ENCODE measurements around the gene PIK3R2. TPM values are rescaled to one million over a fixed set of nuclear protein-coding genes. Genes with fewer than 3 reads are reported as not detected.
"Not testable (repeated sequence)": the region's sequence is repeated elsewhere in the genome, so short reads cannot be mapped to it uniquely, and the experiment has no call there.

PIK3R2 gene
- polyA plus RNA-seq (ENCODE audit: low read depth in 6 of 6): 1 to 10 TPM; 1.2 to 5.7 (median 2.3) TPM

DNA sequence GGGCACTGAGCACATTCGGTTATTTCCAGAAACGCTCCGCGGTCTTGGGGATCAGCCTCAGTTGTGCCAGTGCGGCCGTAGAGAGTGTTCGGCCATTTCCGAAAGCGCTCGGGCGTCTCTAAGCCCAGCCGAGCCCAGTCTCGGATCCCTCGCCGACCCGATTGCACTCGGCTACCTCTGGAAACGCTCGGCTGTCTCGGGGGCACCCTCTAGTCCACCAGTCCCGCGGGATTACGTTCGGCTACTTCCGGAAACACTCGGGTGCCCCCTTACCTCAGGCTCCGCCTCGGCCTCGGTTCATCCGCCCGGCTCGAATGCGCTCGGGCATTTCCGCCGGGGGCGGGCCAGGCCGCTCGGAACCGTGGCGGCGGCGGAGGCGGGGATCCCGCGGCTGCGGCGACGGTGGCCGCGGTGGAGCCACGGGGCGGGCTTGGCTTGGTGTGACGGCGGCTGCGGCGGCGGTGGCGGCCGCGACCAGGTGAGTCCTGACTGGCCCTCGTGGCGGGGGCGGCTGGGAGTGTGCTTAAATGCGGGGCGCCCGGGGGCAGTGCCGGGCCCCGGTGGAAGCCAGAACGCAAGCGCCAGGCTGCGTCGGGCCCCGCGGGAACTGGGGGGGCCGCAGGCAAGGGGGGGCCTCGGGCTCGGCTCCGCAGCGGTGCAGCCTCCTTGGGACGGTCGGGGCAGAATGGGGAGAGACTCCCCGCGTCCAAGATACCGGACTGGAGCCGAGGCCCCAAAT, at the start of gene PIK3R2:
Gene PIK3R2 (plus strand): TSS at position 347 of the 739 bp plus-strand sequence. CDS start 2,717 bp downstream, outside the sequence.
- Mint-ChIP-seq H3K27ac (peak within 1 kb of the TSS; percentile 85 to 99 (median 96)), H3K4me3 (peak within 1 kb of the TSS; percentile 80 to 92 (median 90)), H3K9me3 (no peaks in the 10 kb centered on the region), H3K27me3 (no peaks in the 10 kb centered on the region), H3K36me3 (no peaks in the 10 kb centered on the region), H3K4me1 (peaks cover 24 to 37% (median 24%) of the 10 kb centered on the region in 3 donors)
- peak; percentile 97 for DNase-seq
- ATAC-seq (ENCODE audit: low read depth in 2 of 2): peak; percentile 71 to 73

DNA sequence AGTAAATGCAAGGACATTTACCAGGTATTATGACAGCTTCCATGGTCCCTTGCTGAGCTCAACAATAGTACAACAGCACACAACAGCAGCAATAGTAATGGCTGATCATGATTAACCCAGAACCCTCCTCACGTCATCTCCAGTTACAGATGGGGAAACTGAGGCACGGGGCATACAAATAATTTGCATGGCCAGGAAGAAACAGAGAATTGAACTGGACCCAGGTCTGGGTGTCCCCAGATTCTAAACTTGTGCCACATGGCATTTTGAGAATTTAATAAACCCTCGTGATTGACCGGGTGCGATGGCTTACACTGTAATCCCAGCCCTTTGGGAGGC, 48.2 kb upstream of the PIK3R2 start:
- H3K27me3 Mint-ChIP-seq: no peaks in the 10 kb centered on the region
- DNase-seq (no peak), ATAC-seq (ENCODE audit: low read depth in 2 of 2) (no peak)
- no peaks in the 10 kb centered on the region for H3K9me3 Mint-ChIP-seq
- H3K4me3 Mint-ChIP-seq: peak overlapping the region; percentile 75 to 91 (median 84)
- peak overlapping the region; percentile 71 to 95 (median 86) for H3K27ac Mint-ChIP-seq
- H3K4me1 Mint-ChIP-seq: peaks cover 43 to 82% (median 66%) of the 10 kb centered on the region in 3 donors
- no peaks in the 10 kb centered on the region for H3K36me3 Mint-ChIP-seq

GRCh38 chr19:18105259-18105658, 47.7 kb upstream of the PIK3R2 start:
- Mint-ChIP-seq H3K27ac (peak overlapping the region in 2 of 6 donors; percentile 93 to 95), H3K4me1 (peaks cover 41 to 77% (median 62%) of the 10 kb centered on the region in 3 donors), H3K4me3 (peak overlapping the region in 7 of 8 donors; percentile 15 to 91 (median 82))
- ATAC-seq (ENCODE audit: low read depth in 2 of 2); H3K36me3 Mint-ChIP-seq; H3K9me3 Mint-ChIP-seq; DNase-seq; H3K27me3 Mint-ChIP-seq: not testable (repeated sequence)

- H3K4me1 Mint-ChIP-seq: peaks cover 36 to 75% (median 47%) of the 10 kb centered on the region in 3 donors
- H3K4me3 Mint-ChIP-seq: peak overlapping the region in 7 of 8 donors; percentile 76 to 94 (median 86)
- ATAC-seq (ENCODE audit: low read depth in 2 of 2) (no peak), DNase-seq (no peak)
- H3K36me3 Mint-ChIP-seq: no peaks in the 10 kb centered on the region
- peak overlapping the region; percentile 13 to 97 (median 94) for H3K27ac Mint-ChIP-seq
- H3K27me3 Mint-ChIP-seq: no peaks in the 10 kb centered on the region
- H3K9me3 Mint-ChIP-seq: no peaks in the 10 kb centered on the region
These were observed 45.7 kb upstream of the PIK3R2 start for GRCh38 chr19:18107235-18107634.

DNA sequence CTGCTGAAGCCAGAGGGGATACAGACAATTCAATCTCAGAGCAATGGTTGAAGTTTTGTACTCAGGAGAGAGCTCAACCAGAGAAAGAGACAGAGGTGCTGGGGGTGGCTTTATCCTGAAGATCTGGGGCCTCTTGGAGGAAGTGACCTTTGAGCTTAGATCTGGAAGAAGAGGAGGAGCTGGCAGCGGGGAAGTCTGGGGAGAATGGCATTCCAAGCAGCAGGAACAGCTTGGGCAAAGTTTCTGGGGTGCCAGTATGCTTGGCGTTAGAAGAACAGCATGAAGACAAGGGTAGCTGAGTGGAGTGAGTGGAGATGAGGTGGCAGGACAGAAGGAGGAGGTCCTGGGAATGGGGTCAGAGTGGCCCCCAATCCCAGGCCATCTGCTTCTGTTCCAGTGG, 44.1 kb upstream of the PIK3R2 start:
- peak overlapping the region; percentile 76 to 94 (median 84) for H3K4me3 Mint-ChIP-seq
- ATAC-seq (ENCODE audit: low read depth in 2 of 2) (no peak), DNase-seq (no peak)
- no peaks in the 10 kb centered on the region for H3K9me3 Mint-ChIP-seq
- no peaks in the 10 kb centered on the region for H3K36me3 Mint-ChIP-seq
- H3K27me3 Mint-ChIP-seq: no peaks in the 10 kb centered on the region
- peaks cover 42 to 74% (median 49%) of the 10 kb centered on the region in 3 donors for H3K4me1 Mint-ChIP-seq
- H3K27ac Mint-ChIP-seq: peak overlapping the region; percentile 61 to 97 (median 88)

DNA sequence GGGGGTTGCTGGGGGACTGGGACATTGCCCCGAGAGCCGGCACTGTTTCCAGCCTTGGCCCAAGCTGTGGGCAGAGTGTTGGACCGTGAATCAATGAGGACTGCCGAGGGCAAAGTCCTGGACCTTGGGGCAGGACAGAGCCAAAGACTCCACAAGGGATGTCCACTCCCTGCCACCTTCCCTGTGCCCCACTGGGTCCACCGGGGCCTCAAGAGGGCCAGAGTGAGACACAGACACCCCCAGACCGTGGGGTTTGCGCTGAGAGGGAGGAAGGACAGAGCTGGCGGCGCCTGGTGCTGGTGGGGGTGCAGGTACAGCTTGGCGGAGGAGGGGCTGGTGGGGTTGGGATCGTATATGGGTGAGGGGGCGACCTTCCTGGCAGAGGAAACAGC, 43.6 kb upstream of the PIK3R2 start:
- no peaks in the 10 kb centered on the region for H3K36me3 Mint-ChIP-seq
- H3K27ac Mint-ChIP-seq: peak overlapping the region in 5 of 6 donors; percentile 61 to 97 (median 88)
- no peaks in the 10 kb centered on the region for H3K9me3 Mint-ChIP-seq
- H3K27me3 Mint-ChIP-seq: no peaks in the 10 kb centered on the region
- H3K4me3 Mint-ChIP-seq: peak overlapping the region; percentile 76 to 94 (median 84)
- peak; percentile 1 to 3 for ATAC-seq (ENCODE audit: low read depth in 2 of 2)
- H3K4me1 Mint-ChIP-seq: peaks cover 43 to 75% (median 48%) of the 10 kb centered on the region in 3 donors
- DNase-seq: no peak

DNA sequence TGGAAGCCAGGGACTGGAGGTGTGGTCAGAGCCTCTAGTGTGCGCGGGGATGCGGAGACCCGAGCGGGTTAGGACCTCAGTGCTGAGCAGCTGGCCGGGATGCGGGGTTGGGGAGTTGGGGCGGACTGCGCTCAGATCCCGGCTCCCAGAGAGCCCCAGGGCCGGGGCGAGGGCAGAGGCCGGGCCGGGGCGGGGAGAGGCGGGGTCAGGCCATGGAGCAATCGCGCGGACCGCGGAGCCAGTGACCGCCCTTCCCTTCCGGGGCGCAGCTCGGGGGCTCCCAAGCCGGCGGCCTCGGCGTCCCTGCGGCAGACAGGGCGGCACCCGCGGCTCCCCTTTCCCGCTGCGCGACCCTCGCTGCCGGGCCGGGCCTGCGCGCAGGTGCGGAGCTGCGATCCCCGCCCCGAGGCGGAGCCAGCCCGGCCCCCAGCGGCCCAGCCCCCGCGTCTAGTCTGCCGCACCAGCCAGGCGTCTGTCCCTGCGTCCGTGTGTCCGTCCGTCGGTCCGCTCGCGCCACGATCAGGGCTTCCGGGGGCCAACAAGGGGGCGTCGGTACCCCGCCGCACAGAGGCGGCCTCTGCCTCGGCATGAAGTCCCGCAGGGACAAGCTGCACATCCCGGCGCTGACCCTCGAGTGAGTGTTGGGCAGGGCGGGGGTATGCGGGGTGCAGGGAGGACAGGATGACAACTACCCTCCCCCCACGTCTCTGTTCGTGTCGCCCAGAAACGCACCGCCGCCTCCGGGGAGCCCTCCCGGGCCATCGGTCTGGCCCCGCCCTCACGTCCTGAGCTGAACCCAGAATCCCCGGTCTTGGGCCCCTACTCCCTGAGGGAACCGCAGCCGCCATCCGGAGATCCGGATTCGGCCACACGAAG, 43.0 kb upstream of the PIK3R2 start:
- ATAC-seq (ENCODE audit: low read depth in 2 of 2): peak; percentile 43 to 47
- peak; percentile 42 for DNase-seq
- Mint-ChIP-seq H3K4me1 (peaks cover 39 to 75% (median 49%) of the 10 kb centered on the region in 3 donors), H3K4me3 (peak overlapping the region; percentile 76 to 94 (median 84)), H3K27ac (peak overlapping the region; percentile 61 to 97 (median 86)), H3K9me3 (no peaks in the 10 kb centered on the region), H3K27me3 (no peaks in the 10 kb centered on the region), H3K36me3 (peaks cover 0 to 5% of the 10 kb centered on the region in 2 donors)

DNA sequence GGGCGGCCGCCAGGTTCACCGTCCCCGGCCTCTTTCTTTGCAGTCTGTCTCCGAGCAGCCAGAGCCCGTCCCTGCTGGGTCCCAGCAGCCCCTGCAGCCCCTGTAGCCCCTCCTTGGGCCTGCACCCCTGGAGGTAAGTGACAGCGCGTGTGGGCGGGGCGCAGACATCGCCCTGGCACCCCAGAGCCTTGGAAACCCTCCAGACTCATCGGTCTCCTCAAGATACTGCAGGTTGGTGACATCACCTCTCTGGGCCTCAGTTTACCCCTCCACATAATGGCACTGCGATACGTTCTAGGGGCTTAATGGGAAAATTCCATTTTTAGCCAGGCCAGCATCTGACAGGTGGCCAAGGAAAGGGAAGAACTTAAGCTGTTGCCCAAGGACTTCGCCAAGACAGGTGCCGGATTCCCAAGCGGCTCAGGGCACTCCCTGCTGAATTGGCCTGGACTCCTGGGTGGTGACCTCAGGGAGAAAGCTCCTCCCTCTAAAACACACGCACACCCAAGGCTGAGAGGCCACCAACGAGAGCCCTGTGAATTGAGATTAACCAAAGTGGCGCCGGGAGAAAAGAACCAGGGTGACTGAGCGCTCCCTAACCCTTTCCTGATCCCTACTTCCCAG, 42.2 kb upstream of the PIK3R2 start:
- DNase-seq (no peak), ATAC-seq (ENCODE audit: low read depth in 2 of 2) (no peak)
- H3K4me1 Mint-ChIP-seq: peaks cover 43 to 73% (median 52%) of the 10 kb centered on the region in 3 donors
- H3K36me3 Mint-ChIP-seq: peaks cover 0 to 13% of the 10 kb centered on the region in 2 donors
- peak overlapping the region; percentile 37 to 85 (median 75) for H3K4me3 Mint-ChIP-seq
- no peaks in the 10 kb centered on the region for H3K9me3 Mint-ChIP-seq
- H3K27me3 Mint-ChIP-seq: no peaks in the 10 kb centered on the region
- H3K27ac Mint-ChIP-seq: peak overlapping the region in 2 of 6 donors; percentile 67 to 85

DNA sequence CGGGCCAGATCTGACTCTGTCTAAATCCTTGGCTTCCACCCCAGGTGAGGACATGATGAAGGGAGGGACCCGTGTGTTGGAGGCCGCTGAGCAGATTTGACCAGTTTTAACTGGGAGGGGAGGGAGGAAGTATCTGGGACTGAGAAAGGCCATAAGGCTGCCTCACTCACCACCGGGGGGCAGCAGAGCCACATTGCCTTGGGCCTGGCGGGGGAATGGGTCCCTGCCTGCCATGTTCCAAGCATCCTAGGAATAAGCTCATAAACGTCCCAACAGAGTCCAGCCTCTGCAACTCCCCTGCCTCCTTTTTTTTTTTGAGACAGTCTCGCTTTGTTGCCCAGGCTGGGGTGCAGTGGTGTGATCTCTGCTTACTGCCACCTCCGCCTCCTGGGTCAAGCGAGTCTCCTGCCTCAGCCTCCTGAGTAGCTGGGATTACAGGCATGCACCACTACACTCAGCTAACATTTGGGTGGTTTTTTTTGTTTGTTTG, 39.9 kb upstream of the PIK3R2 start:
- Mint-ChIP-seq H3K9me3 (no peaks in the 10 kb centered on the region), H3K27ac (peak overlapping the region in 3 of 6 donors; percentile 18 to 75 (median 75)), H3K27me3 (no peaks in the 10 kb centered on the region), H3K4me1 (peaks cover 39 to 62% (median 49%) of the 10 kb centered on the region in 3 donors), H3K36me3 (peaks cover 0 to 14% of the 10 kb centered on the region in 2 donors), H3K4me3 (peak overlapping the region in 4 of 8 donors; percentile 18 to 83 (median 34))
- peak; percentile 23 to 26 for ATAC-seq (ENCODE audit: low read depth in 2 of 2)
- peak; percentile 63 for DNase-seq

GRCh38 chr19:18113827-18114226, 39.1 kb upstream of the PIK3R2 start:
- H3K36me3 Mint-ChIP-seq: peaks cover 0 to 14% of the 10 kb centered on the region in 2 donors
- H3K9me3 Mint-ChIP-seq: no peaks in the 10 kb centered on the region
- no peaks in the 10 kb centered on the region for H3K27me3 Mint-ChIP-seq
- H3K4me3 Mint-ChIP-seq: peak overlapping the region in 2 of 8 donors; percentile 28 to 70
- H3K27ac Mint-ChIP-seq: peak overlapping the region in 1 of 6 donors; percentile 70
- DNase-seq (no peak), ATAC-seq (ENCODE audit: low read depth in 2 of 2) (no peak)
- peaks cover 36 to 61% (median 49%) of the 10 kb centered on the region in 3 donors for H3K4me1 Mint-ChIP-seq

GRCh38 chr19:18114483-18114882, 38.5 kb upstream of the PIK3R2 start:
- peak overlapping the region in 2 of 8 donors; percentile 65 for H3K4me3 Mint-ChIP-seq
- peak overlapping the region in 4 of 6 donors; percentile 27 to 72 (median 46) for H3K27ac Mint-ChIP-seq
- H3K9me3 Mint-ChIP-seq: no peaks in the 10 kb centered on the region
- no peak for DNase-seq
- ATAC-seq (ENCODE audit: low read depth in 2 of 2): no peak
- H3K4me1 Mint-ChIP-seq: peaks cover 36 to 61% (median 49%) of the 10 kb centered on the region in 3 donors
- peaks cover 0 to 14% of the 10 kb centered on the region in 2 donors for H3K36me3 Mint-ChIP-seq
- H3K27me3 Mint-ChIP-seq: no peaks in the 10 kb centered on the region

- Mint-ChIP-seq H3K27ac (peak overlapping the region; percentile 58 to 89 (median 82)), H3K36me3 (peaks cover 0 to 14% of the 10 kb centered on the region in 2 donors), H3K4me3 (peak overlapping the region; percentile 77 to 89 (median 82)), H3K27me3 (no peaks in the 10 kb centered on the region), H3K9me3 (no peaks in the 10 kb centered on the region), H3K4me1 (peaks cover 38 to 59% (median 54%) of the 10 kb centered on the region in 3 donors)
- DNase-seq (peak; percentile 19), ATAC-seq (ENCODE audit: low read depth in 2 of 2) (no peak)
These were observed 35.6 kb upstream of the PIK3R2 start for GRCh38 chr19:18117364-18117691.

Data from naive B cell (primary cell).